HG03378 (cell line): ENCODE results near the gene SCAND1.
"Not testable (repeated sequence)": the region's sequence is repeated elsewhere in the genome, so short reads cannot be mapped to it uniquely, and the experiment has no call there.

Experiments
- ATAC-seq: cut with Tn5 transposase; IDR thresholded peaks from one replicate; pipeline ENCODE4 v1.9.1; 2021; ENCODE audit warnings: mild to moderate bottlenecking, moderate library complexity; ENCODE audit not compliant: unreplicated experiment

Gene SCAND1

GRCh38 chr20:35963878-35964277 is 9.6 kb upstream of the SCAND1 start:
- no peak for ATAC-seq

DNA sequence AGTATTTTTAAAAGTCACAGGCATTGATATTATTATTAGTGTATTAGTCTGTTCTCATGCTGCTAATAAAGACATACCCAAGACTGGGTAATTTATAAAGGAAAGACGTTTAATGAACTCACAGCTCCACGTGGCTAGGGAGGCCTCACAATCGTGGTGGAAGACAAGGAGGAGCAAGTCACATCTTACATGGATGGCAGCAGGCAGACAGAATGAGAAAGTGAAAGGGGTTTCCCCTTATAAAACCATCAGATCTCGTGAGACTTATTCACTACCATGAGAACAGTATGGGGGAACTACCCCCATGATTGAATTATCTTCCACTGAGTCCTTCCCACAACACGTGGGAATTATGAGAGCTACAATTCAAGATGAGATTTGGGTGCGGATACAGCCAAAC is 5.0 kb upstream of the SCAND1 start:
- not testable (repeated sequence) for ATAC-seq

- no peak for ATAC-seq
These were observed 2.3 kb upstream of the SCAND1 start for GRCh38 chr20:35956616-35957015.

GRCh38 chr20:35954907-35955251 is 577 bp upstream of the SCAND1 start:
- peak; percentile 4 for ATAC-seq

DNA sequence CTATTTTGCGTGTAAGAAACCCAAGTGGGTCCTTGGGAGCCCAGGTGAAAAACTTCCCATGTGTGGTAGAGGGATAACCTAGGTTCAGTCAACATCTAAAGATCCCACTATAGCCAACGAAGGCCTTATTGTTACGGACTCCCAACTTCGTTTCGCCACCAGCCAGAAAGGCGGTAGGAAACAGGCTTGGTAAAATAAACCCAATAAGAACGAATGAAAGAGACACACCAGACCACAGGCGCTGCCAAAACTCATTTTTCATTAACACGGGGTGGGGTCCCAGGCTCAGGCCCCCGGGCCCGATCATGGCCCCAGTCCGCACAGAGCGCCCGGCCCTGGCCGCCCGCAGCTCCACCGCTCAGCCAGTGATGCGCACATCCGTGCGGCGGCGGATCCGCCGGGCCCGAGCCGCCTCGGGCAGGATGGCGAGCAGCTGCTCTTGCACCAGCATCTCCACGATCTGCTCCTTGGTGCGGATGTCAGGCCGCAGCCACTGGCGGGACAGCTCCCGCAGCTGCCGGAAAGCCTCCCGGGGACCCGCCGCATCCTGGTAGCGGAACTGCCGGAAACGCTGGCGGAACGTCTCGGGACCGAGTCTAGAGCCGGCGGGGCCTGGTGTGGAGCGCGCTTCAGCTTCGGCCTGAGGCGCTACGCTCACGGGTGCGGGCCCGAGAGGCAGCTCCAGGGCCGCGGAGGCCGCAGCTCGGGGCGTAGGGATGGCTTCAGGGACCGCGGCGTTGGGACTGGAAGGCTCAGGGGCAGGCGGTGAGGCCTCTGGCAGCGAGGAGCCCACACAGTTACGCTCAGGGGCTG is 709 bp downstream of the SCAND1 start:
- ATAC-seq = peak; percentile 17

DNA sequence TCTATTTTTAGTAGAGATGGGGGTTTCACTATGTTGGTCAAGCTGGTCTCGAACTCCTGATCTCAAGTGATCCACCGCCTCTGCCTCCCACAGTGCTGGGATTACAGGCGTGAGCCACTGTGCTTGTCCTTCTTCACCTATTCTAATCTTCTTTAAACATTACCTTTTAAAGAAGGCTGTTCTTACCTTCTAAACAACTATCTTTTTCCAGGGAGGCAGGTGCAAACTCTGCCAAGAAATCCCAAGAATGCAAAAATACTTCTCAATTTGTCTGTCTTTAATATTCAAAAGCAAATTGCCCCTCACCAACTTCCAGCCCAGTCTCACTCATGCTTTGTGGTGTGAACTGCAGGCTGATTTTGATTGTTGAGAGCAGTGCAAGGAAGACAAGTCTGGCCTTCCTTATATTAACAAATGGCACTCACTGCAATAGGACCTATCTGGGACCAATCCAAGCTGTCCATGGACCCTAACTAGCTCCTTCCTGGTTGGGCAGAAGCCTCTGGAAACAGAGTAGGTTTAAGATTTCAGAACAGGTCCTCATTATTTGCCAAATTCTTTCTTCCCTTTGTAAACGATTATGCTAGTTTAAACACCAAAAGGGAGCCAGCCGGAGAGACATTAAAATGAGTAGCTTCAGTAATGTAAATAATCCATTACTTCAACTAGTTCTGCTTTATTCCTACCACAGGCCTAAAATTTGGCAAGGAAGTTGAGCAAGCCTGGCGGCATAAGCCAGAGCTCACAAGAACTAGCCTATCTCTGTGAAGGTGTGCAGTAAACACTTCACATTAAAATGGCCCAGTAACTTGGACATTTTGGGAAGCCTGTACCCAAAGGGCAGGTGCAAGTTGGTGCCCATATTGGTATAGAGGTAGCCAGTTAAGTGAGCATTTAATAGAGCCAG is 1.6 kb downstream of the SCAND1 start:
- no peak for ATAC-seq

GRCh38 chr20:35952080-35952479 is 2.2 kb downstream of the SCAND1 start:
- not testable (repeated sequence) for ATAC-seq

- ATAC-seq = no peak
These were observed 4.2 kb downstream of the SCAND1 start for GRCh38 chr20:35950093-35950492.

DNA sequence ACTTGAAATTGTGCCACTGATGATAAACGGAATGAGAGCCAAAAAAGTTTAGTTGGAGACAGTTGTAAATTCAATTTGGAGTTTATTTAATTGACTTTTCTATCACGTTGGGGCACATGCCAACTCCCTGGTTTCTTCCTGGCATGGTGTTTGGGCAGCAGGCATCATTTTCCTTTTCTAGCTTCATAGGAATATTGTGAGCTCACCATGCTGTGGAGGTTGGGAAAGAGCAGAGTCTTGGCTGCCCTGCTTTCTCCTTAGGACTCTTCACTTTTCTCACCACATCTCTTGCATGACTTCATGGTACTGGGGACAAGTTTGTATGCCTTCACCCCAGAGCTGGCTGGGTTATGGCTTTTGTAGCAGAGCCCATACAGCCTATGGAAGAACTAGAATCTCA is 6.4 kb downstream of the SCAND1 start:
- no peak for ATAC-seq

DNA sequence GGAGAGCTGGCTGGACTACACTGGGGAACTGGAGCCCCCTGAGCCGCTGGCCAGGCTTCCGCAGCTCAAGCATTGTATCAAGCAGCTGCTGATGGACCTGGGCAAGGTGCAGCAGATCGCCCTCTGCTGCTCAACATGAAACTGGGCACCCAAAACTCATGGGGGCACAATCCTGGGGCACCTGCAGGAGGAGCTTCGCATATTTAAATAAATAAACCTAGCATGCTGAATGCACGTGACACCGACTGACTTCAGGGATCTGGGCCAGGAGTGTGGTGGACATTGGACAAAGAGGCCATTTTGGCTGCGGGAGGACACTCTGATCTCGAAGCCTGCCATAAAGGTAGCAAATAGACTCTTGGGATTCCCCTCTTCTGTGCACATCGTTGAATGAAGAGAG is 6.8 kb downstream of the SCAND1 start:
- ATAC-seq = no peak

GRCh38 chr20:35942243-35942642 is 12.1 kb downstream of the SCAND1 start:
- no peak for ATAC-seq

DNA sequence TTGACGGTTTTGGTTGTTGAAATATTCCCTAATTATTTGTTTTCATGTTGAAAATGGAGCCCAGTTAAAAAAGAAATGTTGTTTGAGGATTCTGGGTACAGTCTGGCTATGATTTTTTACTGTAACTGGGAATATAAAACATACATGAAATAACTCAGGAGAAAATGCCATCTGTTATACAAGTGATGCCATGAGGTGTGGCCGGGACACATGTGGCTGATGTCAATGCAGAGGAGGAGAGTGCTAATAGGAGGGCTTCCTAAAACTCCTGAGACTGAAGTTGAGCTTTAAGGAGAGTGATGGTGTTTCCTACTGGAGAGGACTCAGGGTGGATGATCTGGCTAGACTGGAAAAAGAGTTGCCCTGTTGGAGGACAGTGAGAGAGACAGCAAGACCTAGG is 12.7 kb downstream of the SCAND1 start:
- no peak for ATAC-seq

DNA sequence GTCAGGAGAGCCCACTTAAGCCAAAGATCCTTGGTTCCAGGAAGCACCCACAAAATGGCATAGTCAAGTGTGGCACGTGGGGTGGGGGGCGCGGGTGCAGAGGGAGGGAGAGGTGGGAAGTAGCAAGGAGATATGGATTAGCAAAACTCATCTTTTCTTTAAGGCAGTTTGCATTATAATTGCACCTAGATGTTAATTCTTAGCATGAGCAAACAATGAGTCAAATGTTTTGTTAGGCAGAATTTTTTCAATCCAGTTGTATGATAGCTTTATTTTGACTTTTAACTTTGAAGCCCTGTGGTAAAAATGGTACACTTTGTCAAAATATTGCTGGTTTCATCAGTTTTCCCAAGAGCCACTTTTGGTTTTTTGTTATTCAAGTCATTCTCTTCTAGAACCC is 15.0 kb downstream of the SCAND1 start:
- ATAC-seq = no peak

DNA sequence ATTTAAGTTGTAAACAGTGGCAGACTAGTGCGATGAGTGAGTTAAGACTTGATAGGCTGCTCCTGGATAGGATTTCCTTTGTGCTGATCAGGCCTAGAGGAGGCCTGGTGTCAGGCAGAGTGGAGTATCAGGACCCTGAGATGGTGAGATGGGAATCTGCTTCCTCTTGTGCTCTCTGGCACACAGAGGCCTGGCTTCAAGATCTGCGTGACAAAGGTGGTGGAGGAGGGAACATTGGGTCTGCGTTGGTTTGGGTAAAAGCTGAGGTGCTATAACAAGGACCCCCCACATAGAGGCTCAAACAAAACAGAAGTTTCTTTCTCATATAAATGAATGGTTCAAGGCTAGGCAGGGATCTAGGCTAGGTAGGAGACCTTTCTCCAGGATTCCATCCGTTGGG is 20.3 kb downstream of the SCAND1 start:
- ATAC-seq = no peak

DNA sequence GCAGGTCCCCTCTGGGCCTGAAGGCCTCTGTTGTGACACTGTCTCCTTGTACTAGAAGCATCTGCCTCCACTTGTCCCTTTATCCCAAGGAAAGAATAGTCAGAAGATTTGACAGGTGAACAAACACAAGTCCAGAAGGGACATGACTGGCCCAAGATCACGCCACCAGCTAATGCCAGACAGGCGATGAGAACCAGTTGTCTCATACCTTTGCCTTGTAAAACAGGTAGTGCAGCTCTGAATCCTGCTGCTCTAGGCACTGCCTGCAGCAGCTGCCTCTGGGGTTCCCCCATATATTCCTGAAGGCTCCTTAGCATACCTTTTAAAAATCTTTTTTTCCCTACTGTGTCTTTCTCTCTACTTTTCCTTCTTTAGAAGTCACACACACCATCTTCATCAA is 25.0 kb downstream of the SCAND1 start:
- no peak for ATAC-seq

DNA sequence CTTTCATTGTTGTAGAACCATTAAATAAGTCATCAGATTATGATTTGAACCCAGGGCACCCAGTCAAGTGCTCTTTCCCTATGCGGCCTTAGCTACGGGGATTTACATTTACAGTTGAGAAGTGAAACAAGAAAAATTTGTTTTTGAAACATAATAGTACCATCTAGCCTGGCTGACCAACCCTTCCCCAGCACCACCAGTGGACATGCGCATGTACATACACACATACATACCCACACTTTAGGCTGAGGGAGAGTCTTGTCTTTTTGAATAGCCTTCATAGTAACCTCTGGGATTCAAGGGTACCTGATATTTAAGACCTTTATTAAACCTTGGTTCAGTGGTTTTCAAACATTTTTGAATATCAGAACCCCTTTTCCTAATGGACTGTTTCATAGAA is 33.8 kb downstream of the SCAND1 start:
- no peak for ATAC-seq

GRCh38 chr20:35918021-35918420 is 36.3 kb downstream of the SCAND1 start:
- no peak for ATAC-seq

GRCh38 chr20:35917077-35917476 is 37.2 kb downstream of the SCAND1 start:
- no peak for ATAC-seq

GRCh38 chr20:35912881-35913280 is 41.4 kb downstream of the SCAND1 start:
- ATAC-seq = no peak

DNA sequence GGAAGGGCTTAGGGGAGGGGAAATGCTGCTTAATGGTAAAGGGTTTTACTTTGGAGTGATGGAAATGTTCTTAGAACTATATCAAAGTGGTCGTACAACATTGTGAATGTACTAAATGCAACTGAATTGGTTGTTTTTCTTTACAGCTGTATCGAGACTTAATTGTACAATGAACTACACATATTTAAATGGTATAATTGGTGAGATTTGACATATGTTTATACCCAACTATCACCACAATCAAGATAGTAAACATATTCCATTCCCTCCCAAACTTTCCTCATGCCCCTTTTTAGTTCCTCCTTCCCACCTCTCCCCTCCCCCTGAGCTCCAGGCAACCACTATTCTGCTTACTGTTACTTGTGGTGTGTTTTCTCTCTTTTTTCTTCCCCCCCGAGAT is 44.0 kb downstream of the SCAND1 start:
- no peak for ATAC-seq

- no peak for ATAC-seq
These were observed 44.5 kb downstream of the SCAND1 start for GRCh38 chr20:35909796-35910195.

DNA sequence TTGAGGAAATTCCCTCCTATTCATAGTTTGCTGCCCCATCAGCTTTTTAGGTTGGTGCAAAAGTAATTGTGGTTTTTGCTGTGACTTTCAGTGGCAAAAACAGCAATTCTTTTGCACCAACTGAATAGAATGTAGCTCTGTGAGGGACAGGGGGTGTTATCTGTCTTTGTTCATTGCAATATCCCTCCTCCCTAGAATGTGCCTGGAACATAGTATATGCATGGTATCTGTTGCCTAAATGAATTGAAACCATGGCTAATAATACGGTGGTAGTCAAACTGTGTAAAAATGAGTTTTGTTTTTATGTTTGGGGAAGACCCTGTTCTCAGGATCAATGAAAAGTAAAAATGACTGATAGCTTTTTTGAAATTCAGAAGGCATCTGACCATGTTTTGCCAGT is 45.1 kb downstream of the SCAND1 start:
- ATAC-seq = no peak
